Right ventricle myocardium inferior (tissue), 1 donor: ENCODE measurements around the gene WDR55. TPM values are rescaled to one million over a fixed set of nuclear protein-coding genes. Genes with fewer than 3 reads are reported as not detected.
"Not testable (repeated sequence)": the region's sequence is repeated elsewhere in the genome, so short reads cannot be mapped to it uniquely, and the experiment has no call there.

Experiments
- ATAC-seq: fragments of 200-7000 bp; cut with Tn5 transposase; one replicate; pipeline ENCODE4 v1.9.1; 2020; ENCODE audit warnings: mild to moderate bottlenecking, moderate library complexity
- DNase-seq: peaks from one replicate; pipeline ENCODE4 v3.0.0; 2021; ENCODE audit errors: missing footprints
- intact Hi-C: fragments of 100-400 bp; cut with DNase I; formaldehyde crosslinking; loops from one replicate; pipeline ENCODE4 v1.11.0; 2022
- long read RNA-seq: library from polyadenylated mRNA; unstranded; transcript quantifications from one replicate; pipeline ENCODE4 v2.0.0, GENCODE V29; 2021
- total RNA-seq: library from RNA; stranded (reverse); fragmentation: NEBNext Ultra II Directional; extraction: Animal tissue kit (Norgen Biotek cat#: 25700); gene quantifications from one replicate; pipeline ENCODE4 v1.2.1, GENCODE V29; 2021
- donor health status: DM: no; HTN: yes; CAD: no; lungs with severe emphysema.

The WDR55 gene, protein sequence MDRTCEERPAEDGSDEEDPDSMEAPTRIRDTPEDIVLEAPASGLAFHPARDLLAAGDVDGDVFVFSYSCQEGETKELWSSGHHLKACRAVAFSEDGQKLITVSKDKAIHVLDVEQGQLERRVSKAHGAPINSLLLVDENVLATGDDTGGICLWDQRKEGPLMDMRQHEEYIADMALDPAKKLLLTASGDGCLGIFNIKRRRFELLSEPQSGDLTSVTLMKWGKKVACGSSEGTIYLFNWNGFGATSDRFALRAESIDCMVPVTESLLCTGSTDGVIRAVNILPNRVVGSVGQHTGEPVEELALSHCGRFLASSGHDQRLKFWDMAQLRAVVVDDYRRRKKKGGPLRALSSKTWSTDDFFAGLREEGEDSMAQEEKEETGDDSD
- 11.2 TPM for total RNA-seq
- long read RNA-seq, full-length matches to known transcripts = 7 of 10 reads
- long read RNA-seq, partial matches to known transcripts = 0 of 10 reads
- long read RNA-seq, other reads (novel, unspliced or antisense) = 3 of 10 reads

GRCh38 chr5:140664359-140665119 is at the start of gene WDR55:
WDR55 (plus strand) TSS chr5:140664904; CDS start chr5:140664913, 9 bp downstream.
- intact Hi-C loops = loop anchor here (1.0 kb wide), 1 partner anchor 27 kb away; the partner anchor contains the start of genes HARS1 and HARS2
- ATAC-seq (peak; percentile 98), DNase-seq (peak; percentile 99)

- ATAC-seq (no peak), DNase-seq (no peak)
Measured at GRCh38 chr5:140622301-140622700, 42.4 kb upstream of the WDR55 start.

GRCh38 chr5:140623061-140623460 is 41.6 kb upstream of the WDR55 start:
- intact Hi-C loops, DNase-seq, ATAC-seq: not testable (repeated sequence)

More at GRCh38 chr5:140622301-140622700, 42.4 kb upstream of the WDR55 start:
- intact Hi-C loops = no loop called here

DNA sequence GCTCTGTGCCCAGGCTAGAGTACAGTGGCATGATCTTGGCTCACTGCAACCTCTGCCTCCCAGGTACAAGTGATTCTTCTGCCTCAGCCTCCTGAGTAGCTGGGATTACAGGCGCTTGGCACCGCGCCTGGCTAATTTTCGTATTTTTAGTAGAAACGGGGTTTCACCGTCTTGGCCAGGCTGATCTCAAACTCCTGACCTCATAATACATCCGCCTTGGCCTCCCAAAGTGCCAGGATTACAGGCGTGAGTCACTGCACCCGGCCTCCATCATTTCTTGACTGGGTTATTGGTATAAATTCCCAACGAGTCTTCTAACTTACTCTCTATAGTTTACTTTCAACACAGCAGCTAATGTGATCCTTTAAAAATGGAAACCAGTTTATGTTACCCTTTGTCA is 39.8 kb upstream of the WDR55 start:
- ATAC-seq, DNase-seq, intact Hi-C loops: not testable (repeated sequence)

- DNase-seq (no peak), ATAC-seq (no peak)
- intact Hi-C loops = no loop called here
Measured at GRCh38 chr5:140627972-140628371, 36.7 kb upstream of the WDR55 start.

DNA sequence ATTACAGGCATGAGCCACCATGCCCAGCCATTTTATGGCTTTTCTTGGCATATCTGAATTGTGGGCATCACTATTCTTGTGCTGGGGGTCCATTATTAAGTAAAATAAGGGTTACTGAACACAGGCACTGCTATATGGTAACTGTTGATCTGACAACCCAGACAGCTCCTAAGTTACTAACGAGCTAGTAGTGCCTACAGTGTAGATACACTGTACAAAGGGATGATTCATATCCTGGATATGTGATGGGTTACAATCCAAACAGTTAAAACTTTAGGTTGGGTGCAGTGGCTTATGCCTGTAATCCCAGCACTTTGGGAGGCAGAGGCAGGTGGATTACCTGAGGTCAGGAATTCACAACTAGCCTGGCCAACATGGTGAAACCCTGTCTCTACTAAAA is 36.0 kb upstream of the WDR55 start:
- DNase-seq = no peak
- intact Hi-C loops = no loop called here

GRCh38 chr5:140630292-140631035 is 34.2 kb upstream of the WDR55 start:
- intact Hi-C loops = no loop called here
- ATAC-seq = no peak
- DNase-seq = no peak

More for the DNA sequence above, 36.0 kb upstream of the WDR55 start:
- no peak for ATAC-seq

DNA sequence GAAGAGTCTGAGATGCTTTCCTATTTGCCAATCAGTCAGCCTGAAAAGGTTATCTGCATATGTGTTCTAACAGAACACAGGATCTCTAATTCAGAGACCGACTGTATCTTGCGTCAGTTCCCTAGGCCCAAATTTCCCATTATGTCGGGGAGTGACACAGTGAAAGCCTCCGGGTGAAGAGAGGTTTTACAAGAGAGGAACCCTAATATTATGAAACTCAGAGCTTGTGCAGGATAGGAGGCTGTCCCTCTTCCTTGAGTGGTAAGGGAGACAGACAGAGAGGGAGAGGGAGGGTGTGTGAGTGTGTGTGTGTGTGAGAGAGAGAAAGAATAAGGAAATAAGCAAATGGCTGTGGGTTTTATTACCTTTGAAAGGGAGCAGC is 33.7 kb upstream of the WDR55 start:
- intact Hi-C loops = no loop called here
- ATAC-seq (no peak), DNase-seq (no peak)

DNA sequence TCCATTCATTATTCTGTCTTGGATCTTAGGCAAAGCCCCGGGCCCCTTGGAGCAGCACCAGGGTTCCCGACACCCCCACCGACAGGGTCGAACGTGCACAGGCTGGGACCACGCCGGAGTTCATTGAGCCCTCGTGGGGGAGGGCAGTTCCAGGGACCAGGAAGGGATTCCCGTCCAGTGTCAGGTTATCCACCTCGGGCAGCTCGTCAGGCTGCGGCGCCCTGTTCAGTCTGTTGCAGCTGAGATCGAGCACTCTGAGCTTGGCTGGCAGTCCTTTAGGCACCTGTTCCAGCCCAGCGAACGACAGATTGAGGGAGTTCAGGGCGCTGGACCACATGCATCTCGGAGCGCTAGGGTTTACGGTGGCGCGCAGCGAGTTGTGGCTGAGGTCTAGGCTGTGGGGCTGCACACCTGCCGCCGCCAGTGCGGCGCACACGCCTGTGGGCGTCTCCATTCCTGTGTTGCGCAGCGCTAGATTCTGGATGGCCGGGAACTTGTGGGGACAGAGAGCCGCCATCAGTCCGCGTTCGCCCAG is 32.8 kb upstream of the WDR55 start:
- DNase-seq = no peak
- ATAC-seq = peak; percentile 38
- intact Hi-C loops = no loop called here

GRCh38 chr5:140632366-140633020 is 32.2 kb upstream of the WDR55 start:
- intact Hi-C loops = no loop called here
- ATAC-seq = peak; percentile 71
- peak; percentile 85 for DNase-seq

- ATAC-seq (peak; percentile 65), DNase-seq (peak; percentile 88)
- intact Hi-C loops = no loop called here
Measured at GRCh38 chr5:140633021-140633471, 31.7 kb upstream of the WDR55 start, which contains the start of gene CD14. CD14 (minus strand) TSS chr5:140633175; CDS start chr5:140633071, 104 bp downstream.

DNA sequence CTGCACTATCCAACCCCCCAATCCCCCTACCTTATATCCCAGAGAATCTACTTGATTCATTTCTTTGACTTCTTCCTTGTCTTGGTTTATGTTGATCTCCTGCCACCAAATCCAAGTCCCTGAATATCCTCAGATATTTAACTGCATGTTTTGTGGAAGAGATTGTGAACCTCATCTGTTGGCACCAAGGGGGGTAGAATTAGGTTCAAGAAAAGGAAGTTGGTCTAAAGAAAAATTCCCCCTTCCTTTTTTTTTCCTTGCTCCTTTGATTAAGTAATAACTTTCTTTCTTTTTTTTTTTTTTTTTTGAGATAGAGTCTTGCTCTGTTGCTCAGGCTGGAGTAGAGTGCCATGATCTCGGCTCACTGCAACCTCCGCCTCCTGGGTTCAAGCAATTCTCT is 31.2 kb upstream of the WDR55 start:
- no peak for DNase-seq
- intact Hi-C loops = no loop called here

DNA sequence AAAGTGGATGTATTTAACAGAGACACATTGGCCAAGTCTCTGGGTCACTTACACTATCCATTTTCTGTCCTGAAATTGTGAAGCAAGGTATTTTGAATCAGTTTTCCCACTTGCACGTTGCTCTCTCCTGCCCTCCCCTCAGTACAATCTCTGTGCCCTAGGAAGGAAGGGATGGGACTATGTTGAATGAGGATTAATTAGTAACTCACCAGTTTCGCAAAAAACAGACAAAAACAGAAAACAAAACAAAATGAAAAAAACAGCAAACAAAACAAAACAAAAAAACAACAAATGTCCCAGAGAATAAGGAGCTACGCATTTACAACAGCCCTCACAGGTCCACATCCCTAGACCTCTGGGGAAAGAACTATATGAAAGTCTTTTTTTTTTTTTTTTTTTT is 30.6 kb upstream of the WDR55 start:
- DNase-seq = no peak
- ATAC-seq = no peak
- intact Hi-C loops = no loop called here

More for the DNA sequence above, 31.2 kb upstream of the WDR55 start:
- no peak for ATAC-seq

DNA sequence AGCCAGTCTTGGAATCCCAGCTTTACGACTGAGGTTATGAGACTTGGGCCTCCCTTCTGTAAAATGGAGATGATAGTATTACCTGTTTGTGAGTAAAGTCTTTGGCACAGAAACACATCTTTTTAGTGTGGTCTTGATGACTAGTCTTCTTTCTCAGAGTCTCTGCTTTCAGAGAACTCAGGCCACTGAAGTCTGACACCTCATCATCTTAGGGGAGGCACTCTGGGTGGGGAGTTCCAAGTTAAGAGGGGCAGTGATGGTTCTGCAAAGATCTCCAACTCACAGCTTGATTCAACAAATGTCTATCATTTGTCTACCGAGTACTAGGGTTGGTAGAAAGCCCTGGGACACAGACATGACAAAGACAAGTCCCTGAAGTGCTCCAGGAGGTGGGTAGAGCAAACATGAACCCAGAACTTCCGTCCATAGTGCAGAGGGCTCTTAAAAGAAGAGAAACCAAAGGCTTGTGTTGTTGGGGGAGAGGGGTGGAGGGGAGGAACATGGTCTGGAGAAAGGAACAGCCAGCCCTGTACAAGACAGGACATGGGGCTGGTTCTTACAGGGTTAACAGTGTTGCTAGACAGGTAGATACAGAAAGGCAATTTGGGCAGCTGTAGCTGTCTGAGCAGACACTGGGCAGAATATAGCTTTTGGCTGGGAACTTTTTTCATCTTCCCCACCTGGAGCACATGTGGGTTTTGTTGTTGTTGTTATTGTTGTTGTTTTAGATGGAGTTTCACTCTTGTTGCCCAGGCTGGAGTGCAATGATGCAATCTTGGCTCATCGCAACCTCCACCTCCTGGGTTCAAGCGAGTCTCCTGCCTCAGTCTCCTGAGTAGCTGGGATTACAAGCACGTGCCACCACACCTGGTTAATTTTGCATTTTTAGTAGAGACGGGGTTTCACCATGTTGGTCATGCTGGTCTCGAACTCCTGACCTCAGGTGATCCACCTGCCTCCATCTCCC is 29.1 kb upstream of the WDR55 start:
- ATAC-seq (no peak), DNase-seq (no peak)
- intact Hi-C loops = loop anchor here (5.0 kb wide), 1 partner anchor 233 kb away; the partner anchor contains the start of gene ANKHD1

DNA sequence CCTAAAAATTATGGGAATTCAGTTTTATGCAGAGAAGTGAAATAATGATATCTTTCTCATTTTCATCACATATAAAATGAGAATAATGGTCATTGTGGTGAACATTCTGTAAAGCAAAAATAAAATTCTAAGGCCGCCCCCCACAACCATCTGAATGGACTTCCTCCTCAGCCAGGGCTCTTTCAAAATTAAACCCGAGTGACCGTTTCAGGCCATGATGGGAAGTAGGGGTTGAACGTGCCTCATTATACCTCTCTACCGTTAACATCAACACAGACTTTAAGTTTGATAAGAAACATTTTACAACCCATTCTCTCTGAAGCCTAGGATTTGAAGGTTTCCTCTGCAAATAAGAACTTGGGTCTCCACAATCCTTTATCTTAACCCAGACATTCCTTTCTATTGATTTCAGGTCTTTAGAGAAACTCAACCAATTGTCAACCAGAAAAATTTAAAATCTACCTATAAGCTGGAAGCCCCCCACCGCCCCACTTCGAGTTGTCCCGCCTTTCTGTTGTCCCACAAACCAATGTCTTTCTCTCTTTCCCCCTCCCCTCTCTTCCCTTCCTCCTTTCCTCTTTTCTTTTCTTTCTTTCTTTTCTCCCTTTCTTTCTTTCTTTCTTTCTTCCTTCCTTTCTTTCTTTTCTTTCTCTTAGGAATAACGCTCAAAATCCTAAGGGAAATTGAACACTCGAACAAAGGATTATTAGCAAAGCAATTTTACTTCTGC is 27.2 kb upstream of the WDR55 start:
- intact Hi-C loops = loop anchor here (2.0 to 5.0 kb wide), 2 partner anchors 91 to 235 kb away; partner anchors contain the start of genes ANKHD1 and EIF4EBP3
- DNase-seq (no peak), ATAC-seq (no peak)

DNA sequence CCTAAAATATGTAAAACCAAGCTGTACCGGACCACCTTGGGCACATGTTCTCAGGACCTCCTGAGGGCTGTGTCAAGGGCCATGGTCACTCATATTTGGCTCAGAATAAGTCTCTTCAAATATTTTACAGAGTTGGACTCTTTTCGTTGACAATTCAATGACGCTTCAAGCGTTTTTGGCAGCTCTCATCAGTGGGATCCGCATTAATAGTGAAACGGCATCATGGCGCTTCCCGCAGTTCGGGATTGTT is 25.9 kb upstream of the WDR55 start:
- not testable (repeated sequence) for DNase-seq, ATAC-seq
- intact Hi-C loops = loop anchor here (1.0 to 5.0 kb wide), 3 partner anchors 75 to 237 kb away; partner anchors contain the start of genes ANKHD1, APBB3, EIF4EBP3 and SLC35A4
